ENCODE results near the gene VANGL2.

DNA sequence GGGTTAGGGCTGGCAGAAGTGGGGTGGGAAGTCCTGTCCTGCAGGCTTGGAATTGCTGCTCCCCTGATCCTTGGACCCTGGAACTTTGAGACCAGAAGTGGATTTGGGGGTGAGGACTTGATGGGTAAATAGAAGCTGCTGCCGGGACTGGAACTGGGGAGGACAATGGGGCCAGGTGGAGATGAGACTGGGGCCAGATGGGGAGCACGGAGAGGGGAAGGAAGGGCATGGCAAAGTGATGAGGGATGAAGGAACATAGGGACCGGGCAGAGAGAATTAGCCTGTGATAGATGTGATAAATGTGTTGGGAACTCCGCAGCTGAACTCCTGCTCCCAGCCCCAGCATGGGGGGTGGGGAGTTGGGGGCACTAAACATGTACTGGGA is 32.9 kb upstream of the VANGL2 start:
- TF ChIP-seq, protein P1, sequence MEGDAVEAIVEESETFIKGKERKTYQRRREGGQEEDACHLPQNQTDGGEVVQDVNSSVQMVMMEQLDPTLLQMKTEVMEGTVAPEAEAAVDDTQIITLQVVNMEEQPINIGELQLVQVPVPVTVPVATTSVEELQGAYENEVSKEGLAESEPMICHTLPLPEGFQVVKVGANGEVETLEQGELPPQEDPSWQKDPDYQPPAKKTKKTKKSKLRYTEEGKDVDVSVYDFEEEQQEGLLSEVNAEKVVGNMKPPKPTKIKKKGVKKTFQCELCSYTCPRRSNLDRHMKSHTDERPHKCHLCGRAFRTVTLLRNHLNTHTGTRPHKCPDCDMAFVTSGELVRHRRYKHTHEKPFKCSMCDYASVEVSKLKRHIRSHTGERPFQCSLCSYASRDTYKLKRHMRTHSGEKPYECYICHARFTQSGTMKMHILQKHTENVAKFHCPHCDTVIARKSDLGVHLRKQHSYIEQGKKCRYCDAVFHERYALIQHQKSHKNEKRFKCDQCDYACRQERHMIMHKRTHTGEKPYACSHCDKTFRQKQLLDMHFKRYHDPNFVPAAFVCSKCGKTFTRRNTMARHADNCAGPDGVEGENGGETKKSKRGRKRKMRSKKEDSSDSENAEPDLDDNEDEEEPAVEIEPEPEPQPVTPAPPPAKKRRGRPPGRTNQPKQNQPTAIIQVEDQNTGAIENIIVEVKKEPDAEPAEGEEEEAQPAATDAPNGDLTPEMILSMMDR (conservative IDR thresholded peaks at IDR 0.05 in 1 of 2, IDR thresholded peaks at IDR 0.05 in 1 of 2; ENCODE audit: extremely low read depth in 1 of 2, insufficient read depth in 1 of 2, low read depth in 1 of 2, low read length in 2 of 2) = no peak
- no peak for TF ChIP-seq EZH2 (IDR thresholded peaks at IDR 0.05; ENCODE audit: borderline replicate concordance, low read length)

Measured in mammary epithelial cell (primary cell).